ENCODE results near the gene CRB1.

- TF ChIP-seq CTCF (IDR thresholded peaks at IDR 0.05) (no peak), POLR2AphosphoS5 (IDR thresholded peaks at IDR 0.05) (no peak), POLR2A (IDR thresholded peaks at IDR 0.05) (no peak), EP300 (IDR thresholded peaks at IDR 0.05) (no peak)
Measured at GRCh38 chr1:197252973-197253372, 15.1 kb upstream of the CRB1 start.
